ENCODE results near the gene HNRNPA3. TPM values are rescaled to one million over a fixed set of nuclear protein-coding genes. Genes with fewer than 3 reads are reported as not detected.
"Not testable (repeated sequence)": the region's sequence is repeated elsewhere in the genome, so short reads cannot be mapped to it uniquely, and the experiment has no call there.

Gene HNRNPA3
- total RNA-seq (2014; rRNA removed), result 42.4 and 67.6 TPM in 2 replicates
- polyA plus RNA-seq (2012), result 352 TPM

GRCh38 chr2:177212106-177212890, at the start of gene HNRNPA3:
Gene HNRNPA3, plus strand, starts transcription at chr2:177212794. Its CDS starts 6 bp downstream, at chr2:177212800.
- DNase-seq (ENCODE audit: low read depth), result peak; percentile 97

- peak; percentile 7 for DNase-seq (ENCODE audit: low read depth)
These were observed 48.5 kb upstream of the HNRNPA3 start for GRCh38 chr2:177164131-177164530.

GRCh38 chr2:177164584-177165052, 48.0 kb upstream of the HNRNPA3 start:
- peak; percentile 86 for DNase-seq (ENCODE audit: low read depth)

GRCh38 chr2:177165061-177165583, 47.5 kb upstream of the HNRNPA3 start:
- DNase-seq (ENCODE audit: low read depth), result peak; percentile 63

- DNase-seq (ENCODE audit: low read depth), result peak; percentile 96
These were observed 46.6 kb upstream of the HNRNPA3 start for GRCh38 chr2:177165721-177166711.

- DNase-seq (ENCODE audit: low read depth), result peak; percentile 20
These were observed 42.6 kb upstream of the HNRNPA3 start for GRCh38 chr2:177169810-177170514.

GRCh38 chr2:177171418-177171865, 41.2 kb upstream of the HNRNPA3 start:
- no peak for DNase-seq (ENCODE audit: low read depth)

GRCh38 chr2:177172034-177172880, 40.3 kb upstream of the HNRNPA3 start:
- peak; percentile 90 for DNase-seq (ENCODE audit: low read depth)

- DNase-seq (ENCODE audit: low read depth), result no peak
These were observed 38.1 kb upstream of the HNRNPA3 start for GRCh38 chr2:177174486-177174885.

- DNase-seq (ENCODE audit: low read depth), result no peak
These were observed 36.5 kb upstream of the HNRNPA3 start for GRCh38 chr2:177175917-177176668.

- no peak for DNase-seq (ENCODE audit: low read depth)
These were observed 33.8 kb upstream of the HNRNPA3 start for GRCh38 chr2:177178797-177179196.

GRCh38 chr2:177179227-177179626, 33.4 kb upstream of the HNRNPA3 start:
- DNase-seq (ENCODE audit: low read depth), result no peak

- not testable (repeated sequence) for DNase-seq (ENCODE audit: low read depth)
These were observed 32.9 kb upstream of the HNRNPA3 start for GRCh38 chr2:177179671-177180070.

GRCh38 chr2:177180269-177181000, 32.2 kb upstream of the HNRNPA3 start:
- DNase-seq (ENCODE audit: low read depth), result no peak

- DNase-seq (ENCODE audit: low read depth), result peak; percentile 62
These were observed 28.7 kb upstream of the HNRNPA3 start for GRCh38 chr2:177183860-177184259.

GRCh38 chr2:177184606-177185005, 28.0 kb upstream of the HNRNPA3 start:
- DNase-seq (ENCODE audit: low read depth), result no peak

GRCh38 chr2:177186038-177186437, 26.6 kb upstream of the HNRNPA3 start:
- DNase-seq (ENCODE audit: low read depth), result not testable (repeated sequence)

- DNase-seq (ENCODE audit: low read depth), result peak; percentile 94
These were observed 24.8 kb upstream of the HNRNPA3 start for GRCh38 chr2:177187631-177188312.
